ENCODE results near the gene HLA-DRA. TPM values are rescaled to one million over a fixed set of nuclear protein-coding genes. Genes with fewer than 3 reads are reported as not detected.

HLA-DRA gene
- total RNA-seq, 4 donors from 2014 or later: 53.0 to 162 (median 106) TPM

DNA sequence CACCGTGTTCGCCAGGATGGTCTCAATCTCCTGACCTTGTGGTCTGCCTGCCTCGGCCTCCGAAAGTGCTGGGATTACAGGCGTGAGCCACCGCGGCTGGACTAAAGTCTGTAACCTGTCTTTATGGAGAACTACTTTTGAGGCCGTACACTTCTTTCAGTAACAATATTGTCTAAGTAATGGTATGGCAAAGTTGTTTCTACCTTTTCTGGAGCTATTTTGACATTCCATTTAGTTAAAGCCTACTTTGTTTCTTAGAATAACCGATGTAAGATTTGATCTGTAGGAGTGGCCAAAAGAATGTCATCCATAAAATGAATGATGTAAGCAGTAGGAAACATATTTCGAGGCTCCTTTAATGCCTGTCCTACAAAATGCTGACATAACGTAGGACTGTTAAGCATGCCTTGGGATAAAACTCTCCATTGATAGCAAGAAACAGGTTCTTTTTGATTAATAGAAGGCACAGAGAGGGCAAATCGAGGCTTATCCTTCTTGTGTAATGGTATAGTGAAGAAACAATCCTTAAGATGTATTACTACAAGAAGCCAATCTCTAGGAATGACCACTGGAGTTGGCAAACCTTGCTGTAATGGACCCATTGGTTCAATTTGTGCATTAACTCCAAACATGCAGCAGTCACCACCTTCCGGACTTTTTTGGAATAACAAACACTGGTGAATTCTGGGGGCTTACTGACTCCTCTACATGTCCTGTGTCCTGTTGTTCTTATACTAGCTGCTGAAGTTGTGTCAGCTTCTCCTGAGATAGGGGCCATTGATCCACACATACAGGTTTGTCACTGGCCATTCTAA, 35.9 kb downstream of the HLA-DRA start:
- Histone ChIP-seq H3K27me3 (no peaks in the 10 kb centered on the region), H3K4me1 (no peaks in the 10 kb centered on the region), H3K27ac (no peak overlapping the region), H3K4me3 (replicated peaks in 1 of 3) (no peak overlapping the region), H3K9me3 (no peaks in the 10 kb centered on the region), H3K36me3 (no peaks in the 10 kb centered on the region)
- 79 to 81% methylated on average over 13 of the region's 13 CpGs for WGBS, 2 donors
- no peak for TF ChIP-seq POLR2A (IDR thresholded peaks at IDR 0.05)
- TF ChIP-seq, protein P1, sequence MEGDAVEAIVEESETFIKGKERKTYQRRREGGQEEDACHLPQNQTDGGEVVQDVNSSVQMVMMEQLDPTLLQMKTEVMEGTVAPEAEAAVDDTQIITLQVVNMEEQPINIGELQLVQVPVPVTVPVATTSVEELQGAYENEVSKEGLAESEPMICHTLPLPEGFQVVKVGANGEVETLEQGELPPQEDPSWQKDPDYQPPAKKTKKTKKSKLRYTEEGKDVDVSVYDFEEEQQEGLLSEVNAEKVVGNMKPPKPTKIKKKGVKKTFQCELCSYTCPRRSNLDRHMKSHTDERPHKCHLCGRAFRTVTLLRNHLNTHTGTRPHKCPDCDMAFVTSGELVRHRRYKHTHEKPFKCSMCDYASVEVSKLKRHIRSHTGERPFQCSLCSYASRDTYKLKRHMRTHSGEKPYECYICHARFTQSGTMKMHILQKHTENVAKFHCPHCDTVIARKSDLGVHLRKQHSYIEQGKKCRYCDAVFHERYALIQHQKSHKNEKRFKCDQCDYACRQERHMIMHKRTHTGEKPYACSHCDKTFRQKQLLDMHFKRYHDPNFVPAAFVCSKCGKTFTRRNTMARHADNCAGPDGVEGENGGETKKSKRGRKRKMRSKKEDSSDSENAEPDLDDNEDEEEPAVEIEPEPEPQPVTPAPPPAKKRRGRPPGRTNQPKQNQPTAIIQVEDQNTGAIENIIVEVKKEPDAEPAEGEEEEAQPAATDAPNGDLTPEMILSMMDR (IDR thresholded peaks at IDR 0.05): no peak
- intact Hi-C loops (cut with DNase I): no loop called here
- no peak for DNase-seq

DNA sequence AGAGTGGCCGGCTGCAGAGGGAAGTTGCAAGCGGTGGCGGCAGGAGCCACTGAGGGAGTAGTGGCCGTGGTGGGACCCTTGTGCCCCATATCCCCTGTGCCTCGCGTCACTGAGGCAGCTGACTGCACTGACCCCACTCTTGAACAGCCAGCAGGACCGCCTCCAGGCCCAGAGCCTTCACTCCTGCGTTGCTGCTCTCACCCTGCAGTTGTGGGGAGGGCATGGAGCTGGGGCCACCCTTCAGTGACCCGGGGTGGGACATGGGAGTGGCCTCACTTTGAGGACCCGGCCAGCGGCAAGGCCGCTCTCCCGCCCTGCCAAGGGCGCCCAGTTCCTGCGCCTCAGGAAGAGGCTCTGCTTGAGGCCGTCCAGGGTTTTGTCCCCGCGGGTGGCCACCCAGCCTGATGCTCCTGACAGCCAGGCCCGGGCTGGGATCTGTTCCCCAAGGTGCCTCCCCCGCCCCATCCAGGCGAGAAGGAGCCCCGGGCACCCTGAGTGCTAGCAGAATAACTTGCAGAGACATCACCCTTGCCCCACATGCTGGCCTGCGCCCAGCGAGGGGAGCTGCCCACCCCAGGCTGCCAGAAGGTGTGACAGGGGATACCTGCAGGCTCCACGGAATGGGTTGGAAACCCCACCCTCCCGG, 44.4 kb downstream of the HLA-DRA start:
- Histone ChIP-seq H3K4me1 (no peaks in the 10 kb centered on the region), H3K9me3 (no peaks in the 10 kb centered on the region), H3K4me3 (replicated peaks in 1 of 3) (no peak overlapping the region), H3K36me3 (no peaks in the 10 kb centered on the region), H3K27me3 (no peaks in the 10 kb centered on the region), H3K27ac (no peak overlapping the region)
- TF ChIP-seq POLR2A (IDR thresholded peaks at IDR 0.05): no peak
- TF ChIP-seq, protein P1 (IDR thresholded peaks at IDR 0.05): no peak
- 62 to 65% methylated on average over 22 to 25 of the region's 26 CpGs for WGBS, 2 donors
- intact Hi-C loops (cut with DNase I): no loop called here
- no peak for DNase-seq

DNA sequence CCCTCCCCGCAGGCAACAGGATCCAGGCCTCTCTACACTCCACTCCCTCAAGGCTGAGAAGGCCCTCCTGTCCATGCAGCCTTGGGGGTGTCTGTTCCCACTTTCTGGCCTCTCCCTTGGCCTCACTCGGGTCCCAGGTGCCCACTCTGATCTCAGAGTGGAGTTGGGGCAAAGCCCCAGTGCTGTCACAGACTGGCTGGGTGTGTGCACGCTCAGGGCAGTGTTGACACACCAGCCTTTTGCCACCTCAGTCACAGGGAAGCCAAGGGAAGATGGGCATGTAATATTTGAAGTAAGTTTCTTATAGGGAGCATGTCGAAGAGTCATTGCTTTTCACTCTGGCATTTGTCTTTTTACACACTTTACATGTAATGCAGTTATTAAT, 44.9 kb downstream of the HLA-DRA start:
- Histone ChIP-seq H3K27ac (no peak overlapping the region), H3K9me3 (no peaks in the 10 kb centered on the region), H3K4me1 (no peaks in the 10 kb centered on the region), H3K27me3 (no peaks in the 10 kb centered on the region), H3K36me3 (no peaks in the 10 kb centered on the region), H3K4me3 (replicated peaks in 1 of 3) (no peak overlapping the region)
- no peak for DNase-seq
- TF ChIP-seq, protein P1 (IDR thresholded peaks at IDR 0.05): no peak
- TF ChIP-seq POLR2A (IDR thresholded peaks at IDR 0.05): no peak
- 66 to 82% methylated on average over 4 of the region's 4 CpGs for WGBS, 2 donors
- intact Hi-C loops (cut with DNase I): no loop called here

DNA sequence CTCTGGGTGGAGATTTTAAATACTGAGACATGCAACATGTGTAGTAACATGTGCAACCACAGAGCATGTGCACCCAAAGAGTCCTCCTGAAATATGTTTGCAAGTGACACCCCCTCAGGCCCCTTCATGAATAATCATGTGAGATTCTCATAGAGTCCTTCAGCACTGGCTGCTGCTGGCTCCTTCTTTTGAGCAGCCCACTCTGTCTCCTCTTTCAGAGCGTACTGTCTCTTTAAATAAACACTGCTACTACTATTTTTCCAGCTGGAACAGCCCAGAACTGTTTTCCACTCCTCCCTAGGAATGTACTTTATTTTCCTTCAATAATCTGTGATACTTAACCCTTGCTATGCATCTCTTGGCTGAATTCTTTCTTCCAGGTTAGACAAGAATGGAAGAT, 48.4 kb downstream of the HLA-DRA start:
- H3K9me3 ChIP-seq: no peaks in the 10 kb centered on the region
- H3K27ac ChIP-seq: no peak overlapping the region
- H3K27me3 ChIP-seq: no peaks in the 10 kb centered on the region
- intact Hi-C loops (cut with DNase I): no loop called here
- no peaks in the 10 kb centered on the region for H3K36me3 ChIP-seq
- no peak for DNase-seq
- TF ChIP-seq, protein P1 (IDR thresholded peaks at IDR 0.05): no peak
- TF ChIP-seq POLR2A (IDR thresholded peaks at IDR 0.05): no peak
- H3K4me1 ChIP-seq: no peaks in the 10 kb centered on the region
- H3K4me3 ChIP-seq (replicated peaks in 1 of 3): no peak overlapping the region
- 37% methylated on average over 1 of the region's 1 CpG; no CpG with 5 or more reads in 1 of the 2 donors for WGBS, 2 donors

DNA sequence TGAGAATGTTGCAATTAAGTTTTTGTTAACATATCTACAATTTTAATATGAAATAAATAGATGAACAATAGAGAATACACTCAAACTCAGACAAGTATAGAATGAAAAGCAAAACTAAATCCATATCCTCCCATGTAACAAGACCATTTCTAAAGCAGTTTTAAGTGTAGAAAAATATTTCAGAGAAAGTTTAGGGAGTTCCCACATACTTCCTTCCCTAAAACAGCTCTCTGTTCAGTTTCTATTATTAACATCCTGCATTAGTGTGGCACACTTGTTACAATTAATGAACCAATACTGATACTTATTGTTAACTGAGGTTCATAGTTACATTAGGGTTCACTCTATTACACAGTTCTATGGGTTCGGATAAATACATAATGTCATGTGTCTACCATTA, 52.0 kb downstream of the HLA-DRA start:
- TF ChIP-seq, protein P1 (IDR thresholded peaks at IDR 0.05): no peak
- TF ChIP-seq POLR2A (IDR thresholded peaks at IDR 0.05): no peak
- intact Hi-C loops (cut with DNase I): no loop called here

More for the DNA sequence above, 52.0 kb downstream of the HLA-DRA start:
- 0% methylated on average over 1 of the region's 1 CpG; no CpG with 5 or more reads in 1 of the 2 donors for WGBS, 2 donors
- Histone ChIP-seq H3K4me1 (no peaks in the 10 kb centered on the region), H3K9me3 (no peaks in the 10 kb centered on the region), H3K36me3 (no peaks in the 10 kb centered on the region), H3K27ac (no peak overlapping the region), H3K4me3 (replicated peaks in 1 of 3) (no peak overlapping the region), H3K27me3 (no peaks in the 10 kb centered on the region)
- no peak for DNase-seq

Data from thyroid gland (tissue), 4 donors.